ENCODE measurements around the gene CUL9.

GRCh38 chr6:43231053-43231452, 49.1 kb downstream of the CUL9 start:
- TF ChIP-seq POLR2AphosphoS5 (IDR thresholded peaks at IDR 0.05; ENCODE audit: low read depth, low read length) (no peak), POLR2A (IDR thresholded peaks at IDR 0.05; ENCODE audit: low read depth, low read length) (no peak)
